HG03025 (cell line): ENCODE data around the gene CD63.
"Not testable (repeated sequence)": the region's sequence is repeated elsewhere in the genome, so short reads cannot be mapped to it uniquely, and the experiment has no call there.

Experiments
- ATAC-seq: cut with Tn5 transposase; IDR thresholded peaks from one replicate; pipeline ENCODE4 v1.9.1; 2021; ENCODE audit warnings: mild to moderate bottlenecking, moderate library complexity; ENCODE audit not compliant: unreplicated experiment, low FRiP score

Gene CD63

GRCh38 chr12:55728939-55729818 lies at the start of gene CD63:
TSS of gene CD63 (minus strand) at chr12:55729009. CDS start at chr12:55728341, 668 bp downstream.
- peak; percentile 57 for ATAC-seq

GRCh38 chr12:55777856-55778255 lies 49.0 kb upstream of the CD63 start:
- no peak for ATAC-seq

GRCh38 chr12:55771736-55772135 lies 42.9 kb upstream of the CD63 start:
- no peak for ATAC-seq

GRCh38 chr12:55767156-55767555 lies 38.3 kb upstream of the CD63 start:
- no peak for ATAC-seq

GRCh38 chr12:55765736-55766290 lies 37.0 kb upstream of the CD63 start:
- ATAC-seq, result no peak

- no peak for ATAC-seq
Measured at GRCh38 chr12:55762646-55763045, 33.8 kb upstream of the CD63 start.

GRCh38 chr12:55760663-55761062 lies 31.9 kb upstream of the CD63 start:
- ATAC-seq, result no peak

GRCh38 chr12:55758575-55758974 lies 29.8 kb upstream of the CD63 start:
- ATAC-seq, result not testable (repeated sequence)

- ATAC-seq, result no peak
Measured at GRCh38 chr12:55757701-55758100, 28.9 kb upstream of the CD63 start.

- no peak for ATAC-seq
Measured at GRCh38 chr12:55755246-55755645, 26.4 kb upstream of the CD63 start.

GRCh38 chr12:55748230-55748993 lies 19.6 kb upstream of the CD63 start:
- ATAC-seq, result no peak

GRCh38 chr12:55746913-55747231 lies 18.1 kb upstream of the CD63 start:
- ATAC-seq, result no peak

- ATAC-seq, result no peak
Measured at GRCh38 chr12:55746174-55746912, 17.5 kb upstream of the CD63 start.

- ATAC-seq, result no peak
Measured at GRCh38 chr12:55745361-55746173, 16.8 kb upstream of the CD63 start.

GRCh38 chr12:55744340-55745030 lies 15.7 kb upstream of the CD63 start:
- no peak for ATAC-seq

GRCh38 chr12:55743406-55744339 lies 14.9 kb upstream of the CD63 start:
- ATAC-seq, result peak; percentile 43

- peak; percentile 33 for ATAC-seq
Measured at GRCh38 chr12:55742719-55743405, 14.1 kb upstream of the CD63 start, which contains the start of gene GDF11. TSS of gene GDF11 (plus strand) at chr12:55743122. CDS start at chr12:55743317, 195 bp downstream.
